ENCODE results near the gene LTB4R2.
"Not testable (repeated sequence)": the region's sequence is repeated elsewhere in the genome, so short reads cannot be mapped to it uniquely, and the experiment has no call there.

The LTB4R2 gene

GRCh38 chr14:24338843-24339242 lies 28.9 kb downstream of the LTB4R2 start:
- no peak for DNase-seq (ENCODE audit: low read depth in 4 of 4, low spot score in 1 of 4)

- DNase-seq (ENCODE audit: low read depth in 4 of 4, low spot score in 1 of 4), result peak in 3 of 4 experiments; percentile 27 to 63 (median 46)
Observed at GRCh38 chr14:24339284-24340151, 29.6 kb downstream of the LTB4R2 start, which contains the start of gene RIPK3. Gene RIPK3, minus strand, starts transcription at chr14:24339991. Its CDS starts 165 bp downstream, at chr14:24339826.

- no peak for DNase-seq (ENCODE audit: low read depth in 4 of 4, low spot score in 1 of 4)
Observed at GRCh38 chr14:24340606-24341005, 30.7 kb downstream of the LTB4R2 start.

GRCh38 chr14:24342889-24343288 lies 32.9 kb downstream of the LTB4R2 start:
- no peak for DNase-seq (ENCODE audit: low read depth in 4 of 4, low spot score in 1 of 4)

GRCh38 chr14:24343795-24344660 lies 34.1 kb downstream of the LTB4R2 start:
- DNase-seq (ENCODE audit: low read depth in 4 of 4, low spot score in 1 of 4), result no peak

- DNase-seq (ENCODE audit: low read depth in 4 of 4, low spot score in 1 of 4), result no peak
Observed at GRCh38 chr14:24347134-24347533, 37.2 kb downstream of the LTB4R2 start.

- no peak for DNase-seq (ENCODE audit: low read depth in 4 of 4, low spot score in 1 of 4)
Observed at GRCh38 chr14:24348186-24348585, 38.2 kb downstream of the LTB4R2 start.

GRCh38 chr14:24349742-24350141 lies 39.8 kb downstream of the LTB4R2 start:
- no peak for DNase-seq (ENCODE audit: low read depth in 4 of 4, low spot score in 1 of 4)

GRCh38 chr14:24351517-24351916 lies 41.6 kb downstream of the LTB4R2 start:
- DNase-seq (ENCODE audit: low read depth in 4 of 4, low spot score in 1 of 4), result no peak

GRCh38 chr14:24353559-24354481 lies 43.9 kb downstream of the LTB4R2 start:
- no peak for DNase-seq (ENCODE audit: low read depth in 4 of 4, low spot score in 1 of 4)

- not testable (repeated sequence) for DNase-seq (ENCODE audit: low read depth in 4 of 4, low spot score in 1 of 4)
Observed at GRCh38 chr14:24354482-24354825, 44.5 kb downstream of the LTB4R2 start.

GRCh38 chr14:24355009-24355408 lies 45.1 kb downstream of the LTB4R2 start:
- DNase-seq (ENCODE audit: low read depth in 4 of 4, low spot score in 1 of 4), result no peak

GRCh38 chr14:24356208-24356607 lies 46.3 kb downstream of the LTB4R2 start:
- no peak for DNase-seq (ENCODE audit: low read depth in 4 of 4, low spot score in 1 of 4)

GRCh38 chr14:24360281-24360680 lies 50.3 kb downstream of the LTB4R2 start:
- DNase-seq (ENCODE audit: low read depth in 4 of 4, low spot score in 1 of 4), result no peak

- DNase-seq (ENCODE audit: low read depth in 4 of 4, low spot score in 1 of 4), result no peak
Observed at GRCh38 chr14:24361326-24361725, 51.4 kb downstream of the LTB4R2 start.

Data from stimulated activated CD4-positive, alpha-beta T cell treated with anti-CD3 and anti-CD28 coated beads, Interleukin-1b, Interleukin-23, amount 100 ng/mL, for 24 hours (primary cell).